ENCODE measurements around the gene DLX6. TPM values are rescaled to one million over a fixed set of nuclear protein-coding genes. Genes with fewer than 3 reads are reported as not detected.

DLX6 gene
- total and polyA plus RNA-seq, 9 donors: 0.08 TPM; not detected in 8

Other genes starting within 250 kb of the DLX6 start
- gene DLX5, start 19.3 kb downstream of the DLX6 start, total RNA-seq: 0.13 TPM
- gene DLX5, start 19.3 kb downstream of the DLX6 start, polyA plus RNA-seq (ENCODE audit: insufficient read depth in 1 of 8, insufficient read length in 8 of 8, low replicate concordance in 1 of 8): 1 to 10 TPM in 1 of 8 donors, under 1 TPM in 5, not detected in 2; 0.12 to 2.1 (median 0.35) TPM
- gene SDHAF3, start 112.1 kb downstream of the DLX6 start, total RNA-seq: 13.1 TPM
- gene SDHAF3, start 112.1 kb downstream of the DLX6 start, polyA plus RNA-seq (ENCODE audit: insufficient read depth in 1 of 8, insufficient read length in 8 of 8, low replicate concordance in 1 of 8): 10 to 100 TPM; 20.9 to 27.6 (median 25.0) TPM